IPS DF 6.9 (cell line): Measurements from ENCODE around the gene SNAPC2.
A peak's percentile ranks its signal among the peaks of the same experiment; 100 is the strongest.

Experiments
- DNase-seq: peaks from one replicate; pipeline ENCODE4 v3.0.0-alpha.2; 2013; ENCODE audit warnings: low read depth, low spot score
- H3K27ac ChIP-seq: one replicate; pipeline ENCODE4 v1.5.1; 2013; ENCODE audit warnings: low read length, control low read depth
- H3K27me3 ChIP-seq: 2 replicates; pipeline ENCODE4 v1.6.1; 2013; ENCODE audit warnings: mild to moderate bottlenecking, low read length; ENCODE audit not compliant: control insufficient read depth, insufficient read depth
- H3K36me3 ChIP-seq: 2 replicates; pipeline ENCODE4 v1.6.1; 2013; ENCODE audit warnings: low read length; ENCODE audit not compliant: control insufficient read depth, insufficient read depth
- H3K4me1 ChIP-seq: 2 replicates; pipeline ENCODE4 v1.6.1; 2013; ENCODE audit warnings: low read length; ENCODE audit not compliant: control insufficient read depth, insufficient read depth
- H3K4me3 ChIP-seq: 2 replicates; pipeline ENCODE4 v1.5.1; 2013; ENCODE audit warnings: mild to moderate bottlenecking, low read length
- H3K9me3 ChIP-seq: 2 replicates; pipeline ENCODE4 v1.6.1; 2013; ENCODE audit warnings: low read length, inconsistent platforms; ENCODE audit not compliant: control insufficient read depth, insufficient read depth
- WGBS: extraction: QIAGEN DNeasy Blood & Tissue Kit; methylation state at CpG from one replicate; pipeline ENCODE4 v1.1.7; 2013; ENCODE audit warnings: mixed read lengths, missing lambda C conversion rate; ENCODE audit not compliant: insufficient read length, insufficient coverage; 5-methylcytosine and 5-hydroxymethylcytosine counted together

SNAPC2 gene

GRCh38 chr19:7970716-7971448 is 50.7 kb downstream of the SNAPC2 start:
- H3K36me3 ChIP-seq: peaks cover 37% of the 10 kb centered on the region
- H3K4me3 ChIP-seq: no peak overlapping the region
- no CpG with 5 or more reads among the region's 12 CpGs for WGBS
- peaks cover 7% of the 10 kb centered on the region for H3K4me1 ChIP-seq
- H3K27ac ChIP-seq: no peak overlapping the region
- H3K27me3 ChIP-seq: no peaks in the 10 kb centered on the region
- H3K9me3 ChIP-seq: no peaks in the 10 kb centered on the region
- peak; percentile 81 for DNase-seq

GRCh38 chr19:7971553-7972520 is 51.7 kb downstream of the SNAPC2 start:
- Histone ChIP-seq H3K4me1 (peaks cover 7% of the 10 kb centered on the region), H3K9me3 (no peaks in the 10 kb centered on the region), H3K27me3 (no peaks in the 10 kb centered on the region), H3K36me3 (peaks cover 35% of the 10 kb centered on the region), H3K27ac (no peak overlapping the region), H3K4me3 (no peak overlapping the region)
- WGBS: no CpG with 5 or more reads among the region's 35 CpGs
- no peak for DNase-seq
